H54 (cell line): Measurements from ENCODE around the gene BTN2A1.
"Not testable (repeated sequence)": the region's sequence is repeated elsewhere in the genome, so short reads cannot be mapped to it uniquely, and the experiment has no call there.

Experiments
- DNase-seq: peaks from one replicate; pipeline ENCODE4 v3.0.0; 2011; ENCODE audit warnings: low spot score, mixed read lengths; ENCODE audit not compliant: insufficient read length
- FAIRE-seq: peaks from 3 replicates; lab custom pipeline; 2011; peaks lifted over from hg19 to GRCh38; lab: Jason Lieb, UNC
- POLR2A ChIP-seq: IDR thresholded peaks from 2 replicates; pipeline ENCODE4 v1.6.1; 2011; ENCODE audit warnings: low read depth, mild to moderate bottlenecking, low read length

Gene BTN2A1

DNA sequence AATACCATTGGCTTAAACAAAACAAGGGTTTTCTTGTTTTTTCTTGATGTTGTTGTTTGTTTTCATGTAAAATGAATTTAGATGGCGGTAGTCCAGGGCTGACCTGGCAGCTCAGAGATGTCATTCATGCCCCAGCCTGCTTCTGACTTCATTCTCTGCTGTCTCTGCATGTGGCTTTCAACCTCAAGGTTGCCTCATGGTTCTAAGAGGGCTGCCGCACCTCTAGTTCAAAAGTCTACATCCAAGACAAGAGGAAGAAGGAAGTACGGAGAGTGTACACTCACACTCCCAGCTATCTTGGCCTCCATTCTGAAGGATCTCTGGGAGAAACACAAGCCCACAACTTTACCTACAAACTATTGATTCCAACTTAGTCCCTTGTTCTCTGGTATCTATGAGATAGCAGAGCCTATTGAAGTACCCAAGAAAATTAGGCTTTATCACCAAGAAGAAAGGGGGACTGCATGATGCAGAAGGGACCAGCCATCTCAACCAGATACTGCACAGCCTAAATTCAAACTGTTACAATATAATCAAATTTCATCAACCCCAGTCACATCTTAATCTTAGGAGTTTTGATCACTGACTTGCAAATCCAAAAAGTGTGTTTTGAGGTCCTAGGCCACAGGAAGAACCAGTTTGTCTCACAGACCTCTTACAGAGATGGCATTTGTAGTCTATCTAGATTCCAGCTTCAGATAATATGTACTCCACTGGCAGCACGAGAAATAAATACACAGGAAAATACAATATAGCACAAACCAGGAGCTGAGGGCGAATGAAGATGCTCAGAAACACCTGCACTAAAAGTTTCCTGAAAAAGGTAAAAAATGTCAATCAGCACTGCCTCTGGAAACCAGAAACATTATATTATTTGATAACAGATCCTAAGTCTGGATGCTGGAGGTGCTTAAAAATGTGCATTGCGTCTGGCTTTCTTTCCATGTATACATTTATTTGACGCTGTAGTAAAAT, 18.3 kb upstream of the BTN2A1 start:
- no peak for FAIRE-seq

DNA sequence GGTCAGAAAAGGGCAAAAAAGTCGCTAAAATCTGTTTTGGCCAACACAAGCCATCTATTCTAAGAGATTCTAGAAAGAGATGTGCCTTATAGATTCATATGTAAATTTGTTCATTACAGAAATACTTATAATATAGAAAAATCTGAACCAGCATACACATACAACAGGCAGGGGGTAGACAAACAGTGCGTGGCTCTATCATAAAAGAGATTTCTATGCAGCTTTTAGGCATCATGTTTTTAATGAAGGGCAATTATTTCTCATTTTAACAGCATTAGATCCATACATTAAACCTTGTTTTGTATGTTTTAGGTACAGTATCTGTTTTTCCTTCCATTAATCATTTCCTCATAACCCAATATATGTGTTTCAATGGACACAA, 16.8 kb upstream of the BTN2A1 start:
- DNase-seq, result no peak
- no peak for FAIRE-seq
- no peak for TF ChIP-seq POLR2A

More for the DNA sequence above, 18.3 kb upstream of the BTN2A1 start:
- TF ChIP-seq POLR2A, result no peak
- no peak for DNase-seq

DNA sequence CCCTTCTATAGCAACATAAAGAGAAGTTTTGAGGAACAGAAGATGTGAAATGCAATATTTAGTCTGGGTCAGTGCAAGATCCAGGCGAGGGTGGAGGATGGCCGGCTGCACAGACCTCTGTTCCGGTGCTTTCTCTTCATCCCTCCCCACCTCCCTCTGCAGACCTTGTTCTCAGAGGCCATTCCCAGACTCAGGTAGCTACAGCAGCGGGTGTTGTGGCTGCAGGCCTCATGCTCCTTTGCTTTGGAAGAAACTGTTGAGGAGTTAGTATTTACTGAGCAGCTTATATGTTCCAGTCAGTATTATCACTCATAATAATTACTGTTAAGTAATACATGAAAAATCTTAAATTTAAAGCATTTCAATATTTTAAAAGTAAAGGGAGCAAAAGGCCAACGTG, 15.8 kb upstream of the BTN2A1 start:
- no peak for DNase-seq
- no peak for FAIRE-seq
- TF ChIP-seq POLR2A, result no peak

DNA sequence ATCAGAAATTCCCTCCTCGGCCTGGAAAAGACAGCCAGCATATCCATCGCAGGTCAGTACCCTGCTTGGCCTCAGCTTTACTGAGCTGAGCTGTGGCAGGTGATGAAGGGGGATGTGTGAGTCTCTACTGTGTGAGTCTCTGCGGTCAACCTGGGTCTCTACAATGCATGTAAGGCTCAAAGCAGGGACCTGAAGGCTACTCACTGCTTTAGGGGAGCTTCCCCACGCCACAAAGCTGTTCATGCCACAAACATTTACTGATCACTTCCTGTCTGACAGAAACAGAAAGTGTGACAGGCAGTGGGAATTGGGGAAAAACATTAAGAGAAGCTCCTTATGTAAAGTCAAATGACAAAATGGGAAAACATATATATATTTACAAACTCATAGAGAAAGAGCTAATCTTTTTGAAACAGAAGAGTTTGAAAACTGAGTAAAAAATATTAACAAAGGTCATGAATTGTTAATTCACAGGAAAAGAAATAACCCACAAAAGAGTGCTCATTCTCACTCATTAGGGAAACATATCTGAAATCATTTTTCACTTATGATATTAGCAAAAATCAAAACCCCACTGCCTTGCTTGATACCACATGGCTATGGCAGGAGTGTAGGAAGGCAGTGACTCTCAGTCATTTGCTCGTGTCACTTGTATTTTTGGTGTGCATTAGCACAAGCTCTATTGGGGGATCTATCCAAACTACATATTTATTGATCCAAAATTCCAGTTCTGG, 11.7 kb upstream of the BTN2A1 start:
- FAIRE-seq (no peak), DNase-seq (no peak)
- TF ChIP-seq POLR2A, result no peak

DNA sequence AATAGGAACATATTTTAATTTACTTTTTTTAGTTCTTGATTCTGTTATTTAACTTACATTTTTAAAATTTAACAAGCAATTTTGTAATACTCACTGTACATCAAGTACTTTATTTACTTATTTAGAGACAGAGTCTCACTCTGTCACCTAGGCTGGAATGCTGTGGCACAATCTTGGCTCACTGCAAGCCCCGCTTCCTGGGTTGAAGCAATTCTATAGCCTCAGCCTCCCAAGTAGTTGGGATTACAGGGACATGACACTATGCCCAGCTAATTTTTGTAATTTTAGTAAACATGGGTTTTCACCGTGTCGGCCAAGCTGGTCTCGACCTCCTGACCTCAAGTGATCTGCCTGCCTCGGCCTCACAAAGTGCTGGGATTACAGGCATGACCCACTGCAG, 10.5 kb upstream of the BTN2A1 start:
- no peak for FAIRE-seq
- TF ChIP-seq POLR2A, result no peak
- DNase-seq, result no peak

DNA sequence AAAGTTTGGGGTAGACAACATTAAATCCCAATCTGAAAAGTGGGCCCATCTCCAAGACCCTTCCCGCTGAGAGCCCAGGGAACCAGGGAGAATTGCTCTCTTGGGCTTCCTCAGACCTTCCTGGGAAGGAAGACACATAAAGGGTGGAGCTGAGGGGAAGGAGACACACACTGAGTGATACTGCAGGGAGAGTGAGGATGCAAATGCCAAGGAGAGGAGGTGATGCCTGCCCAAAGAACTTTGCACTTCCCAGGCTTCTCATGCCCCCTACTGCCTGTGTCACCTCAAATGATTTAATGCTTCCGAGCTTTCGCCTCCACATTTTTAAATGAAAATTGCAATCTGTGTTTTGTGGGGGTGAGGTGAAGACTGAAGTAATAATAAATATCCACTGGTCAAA, 7.5 kb upstream of the BTN2A1 start:
- TF ChIP-seq POLR2A, result no peak
- DNase-seq, result no peak
- FAIRE-seq, result no peak

DNA sequence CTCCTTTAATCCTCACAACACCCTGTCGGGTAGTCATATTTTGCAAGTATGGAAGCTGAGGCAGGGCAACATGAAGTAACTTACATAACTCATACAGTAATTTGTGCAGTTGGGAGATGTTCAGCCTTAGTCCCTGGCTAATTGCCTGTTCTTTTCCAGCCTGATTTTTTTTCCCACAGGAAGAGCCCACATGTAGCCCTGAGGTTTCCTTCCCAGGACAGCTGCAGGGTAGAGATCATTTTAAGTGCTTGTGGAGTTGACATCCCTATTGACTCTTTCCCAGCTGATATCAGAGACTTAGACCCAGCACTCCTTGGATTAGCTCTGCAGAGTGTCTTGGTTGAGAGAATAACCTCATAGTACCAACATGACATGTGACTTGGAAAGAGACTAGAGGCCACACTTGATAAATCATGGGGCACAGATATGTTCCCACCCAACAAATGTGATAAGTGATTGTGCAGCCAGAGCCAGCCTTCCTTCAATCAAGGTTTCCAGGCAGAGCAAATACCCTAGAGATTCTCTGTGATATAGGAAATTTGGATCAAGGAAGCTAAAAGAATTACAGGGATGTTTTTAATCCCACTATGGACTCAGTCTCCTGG, 5.0 kb upstream of the BTN2A1 start:
- DNase-seq (no peak), FAIRE-seq (no peak)
- TF ChIP-seq POLR2A, result no peak

DNA sequence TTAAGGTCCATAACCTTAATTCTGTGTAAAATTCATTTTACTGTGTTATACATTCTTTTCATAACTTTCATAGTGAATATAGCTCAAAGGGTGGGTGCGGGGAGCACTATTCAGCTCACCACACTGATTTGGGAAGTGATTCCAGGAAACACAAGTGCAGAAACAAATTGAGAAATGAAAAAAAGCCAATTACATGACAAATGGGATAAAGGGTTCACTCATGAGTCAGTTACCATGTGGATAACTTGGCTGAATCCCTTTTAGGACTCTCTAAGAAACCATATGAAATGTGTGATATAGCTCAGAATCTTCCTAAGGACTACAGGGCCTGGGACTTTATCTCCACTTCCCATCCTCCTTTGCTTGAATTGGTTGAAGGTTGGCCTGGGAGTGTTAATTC, 3.1 kb upstream of the BTN2A1 start:
- no peak for DNase-seq
- no peak for TF ChIP-seq POLR2A
- no peak for FAIRE-seq

DNA sequence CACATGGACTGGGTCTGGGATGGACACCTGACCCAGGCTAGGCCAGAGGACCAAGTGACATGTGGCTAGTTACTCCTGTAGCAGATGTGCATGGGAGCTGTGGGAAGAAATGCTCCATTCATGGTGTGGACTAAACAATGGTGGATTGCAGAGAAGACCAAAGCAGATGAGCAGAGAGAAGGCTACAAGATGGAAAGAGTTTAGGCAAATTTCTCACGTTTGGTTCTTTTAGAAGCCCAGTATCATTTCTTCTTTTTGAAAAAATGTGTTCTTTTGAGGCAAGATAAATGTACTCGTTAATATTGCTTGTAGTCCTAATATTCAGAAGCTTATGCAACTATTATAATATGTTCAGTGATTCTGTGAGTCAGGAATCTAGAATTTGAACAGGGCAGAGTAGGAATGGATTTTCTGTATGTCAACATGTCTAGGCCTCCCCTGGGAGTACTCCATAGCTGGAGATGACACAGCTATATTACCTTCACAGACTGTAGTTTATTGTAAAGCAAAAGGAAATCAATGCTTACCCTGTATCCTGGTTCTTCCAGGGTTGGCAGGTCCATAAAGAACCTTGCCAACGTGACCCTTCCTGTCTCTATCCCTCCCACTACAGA, 2.3 kb upstream of the BTN2A1 start:
- DNase-seq (no peak), FAIRE-seq (no peak)
- no peak for TF ChIP-seq POLR2A

DNA sequence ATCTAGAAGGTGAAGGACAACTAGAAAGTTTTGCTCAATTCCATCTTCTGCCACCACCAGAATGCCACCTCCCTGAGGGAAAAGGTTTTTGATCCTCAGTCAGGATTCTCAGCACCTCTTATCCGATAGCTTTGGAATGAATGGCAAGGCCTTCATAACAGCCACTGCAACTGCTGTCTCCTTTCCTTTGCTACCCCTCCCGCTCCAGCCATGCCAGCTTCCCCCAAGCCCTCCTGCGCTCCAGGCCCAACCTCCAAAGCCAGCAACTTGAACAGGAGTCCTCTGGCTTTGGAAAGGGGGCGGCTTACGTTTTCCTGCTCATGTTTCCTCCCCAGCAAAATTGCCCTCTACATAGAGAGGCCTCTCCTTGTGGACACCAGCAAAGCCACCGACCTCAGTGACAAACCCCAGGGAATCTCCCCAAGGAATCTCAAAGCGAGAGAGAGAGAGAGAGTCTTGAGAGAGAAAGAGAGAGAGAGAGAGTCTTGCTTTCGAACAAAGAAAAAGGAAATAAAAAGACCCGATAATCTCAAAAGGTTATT, 420 bp upstream of the BTN2A1 start:
- no peak for TF ChIP-seq POLR2A
- FAIRE-seq, result no peak
- no peak for DNase-seq

DNA sequence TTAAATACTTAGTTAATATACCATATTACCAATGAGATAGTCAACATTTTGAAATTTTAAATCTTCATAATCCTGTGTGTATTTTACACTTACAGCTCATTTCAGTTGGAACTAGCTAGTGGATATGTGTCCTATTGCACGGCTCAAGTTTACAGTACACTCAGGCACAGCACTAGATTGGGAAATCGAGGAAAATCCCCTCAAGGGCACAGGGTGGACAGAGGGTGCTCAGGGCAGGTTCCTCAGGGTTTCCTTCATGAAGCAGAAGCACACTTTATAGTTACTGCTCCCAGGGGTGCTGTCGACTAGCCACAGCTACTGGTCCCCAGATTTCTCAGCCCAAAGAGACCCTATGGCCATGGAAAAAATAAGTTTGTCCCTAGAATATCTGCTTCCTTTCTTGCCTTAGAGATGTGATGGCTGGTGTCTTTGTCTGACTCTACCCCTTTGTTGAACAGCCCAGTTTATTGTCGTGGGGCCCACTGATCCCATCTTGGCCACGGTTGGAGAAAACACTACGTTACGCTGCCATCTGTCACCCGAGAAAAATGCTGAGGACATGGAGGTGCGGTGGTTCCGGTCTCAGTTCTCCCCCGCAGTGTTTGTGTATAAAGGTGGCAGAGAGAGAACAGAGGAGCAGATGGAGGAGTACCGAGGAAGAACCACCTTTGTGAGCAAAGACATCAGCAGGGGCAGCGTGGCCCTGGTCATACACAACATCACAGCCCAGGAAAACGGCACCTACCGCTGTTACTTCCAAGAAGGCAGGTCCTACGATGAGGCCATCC, 1.5 kb downstream of the BTN2A1 start:
- no peak for FAIRE-seq
- DNase-seq, result no peak
- TF ChIP-seq POLR2A, result no peak

DNA sequence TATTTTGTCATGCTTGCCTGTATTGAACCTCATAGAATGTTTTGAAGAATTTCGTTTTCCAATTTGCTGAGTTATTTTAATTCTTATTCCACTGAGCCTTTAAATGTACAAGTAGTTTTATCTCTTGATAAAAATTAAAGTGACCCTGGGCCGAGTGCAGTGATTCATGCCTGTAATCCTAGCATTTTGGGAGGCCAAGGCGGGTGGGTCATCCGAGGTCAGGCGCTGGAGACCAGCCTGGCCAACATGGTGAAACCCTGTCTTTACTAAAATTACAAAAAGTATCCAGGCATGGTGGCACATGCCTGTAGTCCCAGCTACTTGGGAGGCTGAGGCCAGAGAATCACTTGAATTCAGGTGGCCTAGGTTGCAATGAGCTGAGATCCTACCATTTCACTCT, 3.6 kb downstream of the BTN2A1 start:
- DNase-seq, FAIRE-seq: not testable (repeated sequence)

DNA sequence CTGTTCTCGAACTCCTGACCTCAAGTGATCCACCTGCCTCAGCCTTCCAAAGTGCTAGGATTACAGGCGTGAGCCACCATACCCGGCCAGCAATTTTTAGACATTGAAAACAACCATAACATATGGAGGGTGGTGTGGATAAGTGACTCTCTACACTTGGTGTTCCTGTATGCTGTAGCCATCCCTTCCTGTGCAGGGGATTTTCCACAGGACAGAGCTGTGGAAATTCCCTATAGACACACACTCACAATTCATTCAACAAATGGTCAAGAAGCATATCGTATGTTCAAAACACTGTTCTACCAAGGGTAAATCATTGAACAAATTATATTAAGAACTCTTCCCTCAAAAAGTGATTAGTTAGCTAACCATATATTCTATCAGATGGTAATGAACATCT, 6.3 kb downstream of the BTN2A1 start:
- no peak for FAIRE-seq
- no peak for DNase-seq
- no peak for TF ChIP-seq POLR2A
